Measurements from ENCODE around the gene DDX1.

GRCh38 chr2:15603044-15603765, 11.5 kb downstream of the DDX1 start:
- no peak for TF ChIP-seq CTCF (conservative IDR thresholded peaks at IDR 0.05 in 1 of 2, IDR thresholded peaks at IDR 0.05 in 1 of 2; ENCODE audit: low read depth in 1 of 2, low read length in 2 of 2)
- TF ChIP-seq EZH2 (IDR thresholded peaks at IDR 0.05; ENCODE audit: low read length, missing control alignments) = no peak
